HG03354 (cell line): ENCODE measurements around the gene KLK8.
"Not testable (repeated sequence)": the region's sequence is repeated elsewhere in the genome, so short reads cannot be mapped to it uniquely, and the experiment has no call there.

Experiments used
- ATAC-seq: cut with Tn5 transposase; IDR thresholded peaks from one replicate; pipeline ENCODE4 v1.9.1; 2021; ENCODE audit warnings: mild to moderate bottlenecking; ENCODE audit not compliant: unreplicated experiment, poor library complexity, severe bottlenecking

The KLK8 gene

GRCh38 chr19:50994129-50994528 is 7.3 kb downstream of the KLK8 start:
- ATAC-seq = no peak

GRCh38 chr19:50992666-50993035 is 8.8 kb downstream of the KLK8 start:
- ATAC-seq = no peak

- ATAC-seq = not testable (repeated sequence)
These were observed 17.0 kb downstream of the KLK8 start for GRCh38 chr19:50984416-50984815.

GRCh38 chr19:50983625-50984292 is 17.6 kb downstream of the KLK8 start, which contains the start of gene KLK7:
KLK7 (minus strand) TSS chr19:50983917; CDS start chr19:50982399, 1,518 bp downstream.
- no peak for ATAC-seq

- ATAC-seq = no peak
These were observed 19.2 kb downstream of the KLK8 start for GRCh38 chr19:50982186-50982585.

GRCh38 chr19:50981587-50982146 is 19.7 kb downstream of the KLK8 start:
- no peak for ATAC-seq

- no peak for ATAC-seq
These were observed 21.2 kb downstream of the KLK8 start for GRCh38 chr19:50980208-50980607.

- ATAC-seq = no peak
These were observed 21.6 kb downstream of the KLK8 start for GRCh38 chr19:50979758-50980157.

GRCh38 chr19:50978772-50979390 is 22.5 kb downstream of the KLK8 start:
- ATAC-seq = no peak

GRCh38 chr19:50977626-50978025 is 23.8 kb downstream of the KLK8 start:
- no peak for ATAC-seq

- ATAC-seq = no peak
These were observed 25.6 kb downstream of the KLK8 start for GRCh38 chr19:50975766-50976165.

GRCh38 chr19:50974702-50975556 is 26.5 kb downstream of the KLK8 start:
- no peak for ATAC-seq

GRCh38 chr19:50972795-50973376 is 28.5 kb downstream of the KLK8 start:
- ATAC-seq = no peak

GRCh38 chr19:50969810-50970209 is 31.6 kb downstream of the KLK8 start:
- ATAC-seq = not testable (repeated sequence)

- no peak for ATAC-seq
These were observed 32.0 kb downstream of the KLK8 start, which contains the start of gene KLK6 for GRCh38 chr19:50969413-50969760. KLK6 (minus strand) TSS chr19:50969591; CDS start chr19:50968104, 1,487 bp downstream.

- ATAC-seq = no peak
These were observed 32.5 kb downstream of the KLK8 start for GRCh38 chr19:50968716-50969412.

GRCh38 chr19:50967929-50968715 is 33.3 kb downstream of the KLK8 start:
- ATAC-seq = no peak

GRCh38 chr19:50964266-50964665 is 37.1 kb downstream of the KLK8 start:
- ATAC-seq = no peak

- no peak for ATAC-seq
These were observed 38.0 kb downstream of the KLK8 start for GRCh38 chr19:50963381-50963780.
